H9 (cell line): Measurements from ENCODE around the gene DNAJC22. TPM values are rescaled to one million over a fixed set of nuclear protein-coding genes. Genes with fewer than 3 reads are reported as not detected.
"Not testable (repeated sequence)": the region's sequence is repeated elsewhere in the genome, so short reads cannot be mapped to it uniquely, and the experiment has no call there.

Experiments used
- DNase-seq: peaks from one replicate; pipeline ENCODE4 v3.0.0-alpha.2; 2017
- H2AFZ ChIP-seq: one replicate; pipeline ENCODE4 v1.6.1; 2013; ENCODE audit warnings: mild to moderate bottlenecking, low read length, control low read depth, moderate library complexity
- H2AK5ac ChIP-seq: 2 replicates; pipeline ENCODE4 v1.6.1; 2013; ENCODE audit warnings: low read length, control low read depth, mixed read lengths; ENCODE audit not compliant: insufficient read length
- H2BK120ac ChIP-seq: one replicate; pipeline ENCODE4 v1.6.1; 2013; ENCODE audit warnings: low read depth, mild to moderate bottlenecking, low read length, control low read depth, inconsistent platforms; ENCODE audit not compliant: poor library complexity, severe bottlenecking
- H2BK12ac ChIP-seq: 2 replicates; pipeline ENCODE4 v1.6.1; 2013; ENCODE audit warnings: low read length, control low read depth, mixed read lengths, low read depth; ENCODE audit not compliant: insufficient read length
- H2BK15ac ChIP-seq: 2 replicates; pipeline ENCODE4 v1.6.1; 2013; ENCODE audit warnings: low read depth, low read length, control low read depth
- H2BK20ac ChIP-seq: one replicate; pipeline ENCODE4 v1.6.1; 2013; ENCODE audit warnings: low read depth, mild to moderate bottlenecking, low read length, control low read depth, inconsistent platforms; ENCODE audit not compliant: poor library complexity, severe bottlenecking
- H2BK5ac ChIP-seq: 2 replicates; pipeline ENCODE4 v1.6.1; 2013; ENCODE audit warnings: low read length, control low read depth, mixed read lengths; ENCODE audit not compliant: insufficient read length
- H3K14ac ChIP-seq: 2 replicates; pipeline ENCODE4 v1.6.1; 2013; ENCODE audit warnings: low read length, control low read depth; ENCODE audit not compliant: insufficient read depth
- H3K18ac ChIP-seq: 2 replicates; pipeline ENCODE4 v1.6.1; 2013; ENCODE audit warnings: low read depth, mild to moderate bottlenecking, mixed read lengths, low read length, control low read depth; ENCODE audit not compliant: insufficient read length
- H3K23ac ChIP-seq: 2 replicates; pipeline ENCODE4 v1.6.1; 2013; ENCODE audit warnings: low read length, control low read depth, mixed read lengths, low read depth; ENCODE audit not compliant: insufficient read length
- H3K23me2 ChIP-seq: 2 replicates; pipeline ENCODE4 v1.6.1; 2013; ENCODE audit warnings: low read depth, mild to moderate bottlenecking, mixed read lengths, low read length, control low read depth; ENCODE audit not compliant: insufficient read length, poor library complexity, severe bottlenecking
- H3K27ac ChIP-seq: 2 replicates; pipeline ENCODE4 v1.5.1; 2013; ENCODE audit warnings: low read length, control low read depth, mixed read lengths, low read depth; ENCODE audit not compliant: insufficient read length
- H3K27me3 ChIP-seq: 2 replicates; pipeline ENCODE4 v1.6.1; 2013; ENCODE audit warnings: low read length, control low read depth, inconsistent platforms; ENCODE audit not compliant: insufficient read depth
- H3K4ac ChIP-seq: 2 replicates; pipeline ENCODE4 v1.6.1; 2013; ENCODE audit warnings: low read depth, mild to moderate bottlenecking, control low read depth, inconsistent platforms, low read length, moderate library complexity
- H3K4me1 ChIP-seq: 2 replicates; pipeline ENCODE4 v1.6.1; 2013; ENCODE audit warnings: low read length, control low read depth, inconsistent platforms; ENCODE audit not compliant: insufficient read depth
- H3K4me2 ChIP-seq: 2 replicates; pipeline ENCODE4 v1.6.1; 2013; ENCODE audit warnings: low read length, control low read depth, mixed read lengths; ENCODE audit not compliant: insufficient read length, insufficient read depth
- H3K56ac ChIP-seq: 2 replicates; pipeline ENCODE4 v1.6.1; 2013; ENCODE audit warnings: low read depth, mild to moderate bottlenecking, mixed read lengths, low read length, control low read depth; ENCODE audit not compliant: insufficient read length
- H3K79me1 ChIP-seq: 2 replicates; pipeline ENCODE4 v1.6.1; 2013; ENCODE audit warnings: low read depth, mild to moderate bottlenecking, moderate library complexity, low read length, control low read depth, inconsistent platforms; ENCODE audit not compliant: insufficient read depth, poor library complexity, severe bottlenecking
- H3K79me2 ChIP-seq: 2 replicates; pipeline ENCODE4 v1.6.1; 2013; ENCODE audit warnings: low read length, control low read depth, inconsistent platforms; ENCODE audit not compliant: insufficient read depth
- H3K9ac ChIP-seq: 2 replicates; pipeline ENCODE4 v1.6.1; 2013; ENCODE audit warnings: low read length, control low read depth, mixed read lengths; ENCODE audit not compliant: insufficient read length; ENCODE audit errors: extremely low read depth
- H3K9me3 ChIP-seq: one replicate; pipeline ENCODE4 v1.6.1; 2013; ENCODE audit warnings: low read depth, low read length, inconsistent platforms; ENCODE audit not compliant: control insufficient read depth
- H3T11ph ChIP-seq: one replicate; pipeline ENCODE4 v1.6.1; 2013; ENCODE audit warnings: mild to moderate bottlenecking, low read length, control low read depth, inconsistent platforms
- H4K20me1 ChIP-seq: one replicate; pipeline ENCODE4 v1.6.1; 2013; ENCODE audit not compliant: control insufficient read depth, insufficient read length, insufficient read depth
- H4K5ac ChIP-seq: 2 replicates; pipeline ENCODE4 v1.6.1; 2013; ENCODE audit warnings: low read depth, mild to moderate bottlenecking, mixed read lengths, low read length, control low read depth; ENCODE audit not compliant: insufficient read length
- H4K8ac ChIP-seq: replicated peaks from 2 replicates; pipeline ENCODE4 v1.6.1; 2013; ENCODE audit warnings: low read length, control low read depth, mixed read lengths, low read depth; ENCODE audit not compliant: insufficient read length
- H4K91ac ChIP-seq: 2 replicates; pipeline ENCODE4 v1.6.1; 2013; ENCODE audit warnings: low read depth, mild to moderate bottlenecking, moderate library complexity, mixed read lengths, low read length, control low read depth; ENCODE audit not compliant: insufficient read length
- H3K27ac Mint-ChIP-seq, 3 experiments: 2 replicates in 2 of 3; 3 replicates in 1 of 3; pipeline ENCODE4 v1.8.0; 2020 to 2021; ENCODE audit warnings: mixed read lengths in 3 of 3, mild to moderate bottlenecking in 1 of 3, moderate library complexity in 1 of 3
- H3K27me3 Mint-ChIP-seq: 2 replicates; pipeline ENCODE4 v1.8.0; 2021; ENCODE audit warnings: low read depth, mild to moderate bottlenecking, moderate library complexity, mixed read lengths
- H3K36me3 Mint-ChIP-seq, 3 experiments: 2 replicates in 2 of 3; 3 replicates in 1 of 3; pipeline ENCODE4 v1.8.0; 2020 to 2021; ENCODE audit warnings: low read depth in 3 of 3, mixed read lengths in 3 of 3; ENCODE audit not compliant: insufficient read depth in 1 of 3
- H3K4me1 Mint-ChIP-seq, 2 experiments: 2 replicates each; pipeline ENCODE4 v1.8.0; 2020; ENCODE audit warnings: mixed read lengths in 2 of 2
- H3K4me3 Mint-ChIP-seq, 2 experiments: 2 replicates in 1 of 2; 3 replicates in 1 of 2; pipeline ENCODE4 v1.8.0; 2020 to 2021; ENCODE audit warnings: mild to moderate bottlenecking in 2 of 2, mixed read lengths in 2 of 2, moderate library complexity in 1 of 2
- H3K9me3 Mint-ChIP-seq, 2 experiments: 2 replicates in 1 of 2; 3 replicates in 1 of 2; pipeline ENCODE4 v1.8.0; 2020; ENCODE audit warnings: mild to moderate bottlenecking in 2 of 2, mixed read lengths in 2 of 2, moderate library complexity in 1 of 2
- WGBS: extraction: QIAGEN DNeasy Blood & Tissue Kit; methylation state at CpG from one replicate; pipeline ENCODE4 v1.1.7; 2013; ENCODE audit warnings: missing lambda C conversion rate, low lambda C conversion rate, mixed read lengths; ENCODE audit not compliant: insufficient read length; ENCODE audit errors: extremely low coverage; 5-methylcytosine and 5-hydroxymethylcytosine counted together
- total RNA-seq: library from RNA; stranded (reverse); gene quantifications from 2 replicates; pipeline ENCODE4 v1.2.1, GENCODE V29; 2021

DNAJC22 gene
- total RNA-seq, 1 experiment from 2014 or later, result 3.2 TPM

DNA sequence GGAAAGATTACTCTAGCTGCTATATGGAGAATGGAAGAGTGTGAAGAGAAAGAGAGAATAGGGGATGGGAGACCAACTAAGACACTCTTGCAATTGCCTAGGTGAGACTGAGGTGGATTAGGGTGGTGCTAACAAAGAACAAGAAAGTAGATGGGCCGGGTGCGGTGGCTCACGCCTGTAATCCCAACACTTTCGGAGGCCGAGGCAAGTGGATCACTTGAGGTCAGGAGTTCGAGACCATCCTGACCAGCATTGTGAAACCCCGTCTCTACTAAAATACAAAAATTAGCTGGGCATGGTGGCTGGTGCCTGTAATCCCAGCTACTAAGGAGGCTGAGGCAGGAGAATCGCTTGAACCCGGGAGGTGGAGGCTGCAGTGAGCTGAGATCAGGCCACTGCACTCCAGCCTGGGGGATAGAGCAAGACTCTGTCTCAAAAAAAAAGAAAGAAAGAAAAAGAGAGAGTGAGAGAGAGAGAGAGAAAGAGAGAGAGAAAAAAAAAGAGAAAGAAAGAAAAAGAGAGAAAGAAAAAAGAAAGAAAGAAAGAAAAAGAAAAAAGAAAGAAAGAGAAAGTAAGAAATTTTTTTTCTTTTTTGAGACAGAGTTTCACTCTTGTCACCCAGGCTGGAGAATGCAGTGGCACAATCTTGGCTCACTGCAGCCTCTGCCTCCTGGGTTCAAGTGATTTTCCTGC lies 26.1 kb upstream of the DNAJC22 start:
- not testable (repeated sequence) for H3K9me3 ChIP-seq, H3T11ph ChIP-seq, H3K14ac ChIP-seq, H3K27me3 ChIP-seq, H3K56ac ChIP-seq, H2BK15ac ChIP-seq, H4K20me1 ChIP-seq, H2AFZ ChIP-seq, H2AK5ac ChIP-seq, H3K18ac ChIP-seq, H3K27ac Mint-ChIP-seq, H3K23ac ChIP-seq, H2BK120ac ChIP-seq, H2BK12ac ChIP-seq, H3K4me3 Mint-ChIP-seq, H3K79me2 ChIP-seq, H4K5ac ChIP-seq, H3K79me1 ChIP-seq, H3K4me2 ChIP-seq, H2BK5ac ChIP-seq, H3K9ac ChIP-seq, DNase-seq, H3K9me3 Mint-ChIP-seq, H3K27ac ChIP-seq, H3K23me2 ChIP-seq, H3K4me1 ChIP-seq, H4K8ac ChIP-seq, H3K4ac ChIP-seq, H2BK20ac ChIP-seq, H4K91ac ChIP-seq, H3K27me3 Mint-ChIP-seq
- Mint-ChIP-seq H3K36me3 (peaks cover 2 to 17% (median 10%) of the 10 kb centered on the region in 3 experiments; a peak in 5 of 7 replicates), H3K4me1 (peaks cover 10 to 21% of the 10 kb centered on the region in 2 experiments)
- no CpG with 5 or more reads among the region's 9 CpGs for WGBS
